OCI-LY3 (cell line): ENCODE measurements around the gene C12orf60.

Experiments used
- H2AFZ ChIP-seq: fragments of 200-600, 300-600 bp; shearing (Covaris generic); 2 replicates; pipeline ENCODE4 v1.6.0; 2014; ENCODE audit warnings: antibody characterized with exemption, low read depth, low read length
- H3K27ac ChIP-seq: fragments of 200-600, 300-600 bp; sonication (generic); 2 replicates; pipeline ENCODE4 v1.5.1; 2014; ENCODE audit warnings: mild to moderate bottlenecking, low read length, moderate library complexity, mixed read lengths
- H3K27me3 ChIP-seq: fragments of 200-600, 300-600 bp; sonication (generic); 2 replicates; pipeline ENCODE4 v1.6.1; 2014; ENCODE audit warnings: low read depth, low read length, mixed read lengths
- H3K36me3 ChIP-seq: fragments of 200-600, 300-600 bp; sonication (generic); replicated peaks from 2 replicates; pipeline ENCODE3; 2014; ENCODE audit warnings: low read depth, low read length, mixed read lengths
- H3K4me1 ChIP-seq: fragments of 300-600, 200-600 bp; sonication (generic); 2 replicates; pipeline ENCODE4 v1.6.1; 2014; ENCODE audit warnings: low read length, mixed read lengths
- H3K4me2 ChIP-seq: fragments of 200-600, 300-600 bp; sonication (generic); 2 replicates; pipeline ENCODE4 v1.6.1; 2014; ENCODE audit warnings: low read length, mixed read lengths
- H3K4me3 ChIP-seq: fragments of 300-600, 200-600 bp; sonication (generic); 2 replicates; pipeline ENCODE4 v1.5.1; 2014; ENCODE audit warnings: antibody characterized with exemption, mild to moderate bottlenecking, low read length, moderate library complexity
- H3K79me2 ChIP-seq: fragments of 300-600, 200-600 bp; shearing (Covaris generic); 2 replicates; pipeline ENCODE4 v1.6.1; 2014; ENCODE audit warnings: mild to moderate bottlenecking, low read length, mixed read lengths
- H3K9ac ChIP-seq: fragments of 300-600, 200-600 bp; shearing (Covaris generic); 2 replicates; pipeline ENCODE4 v1.6.0; 2014; ENCODE audit warnings: mild to moderate bottlenecking, low read length, moderate library complexity
- H3K9me3 ChIP-seq: fragments of 200-600, 300-600 bp; shearing (Covaris generic); 2 replicates; pipeline ENCODE4 v1.6.1; 2014; ENCODE audit warnings: low read length, mixed read lengths; ENCODE audit not compliant: insufficient read depth
- H4K20me1 ChIP-seq: fragments of 200-600, 300-600 bp; sonication (generic); 2 replicates; pipeline ENCODE4 v1.6.1; 2016; ENCODE audit warnings: low read length, mixed read lengths; ENCODE audit not compliant: insufficient read depth
- CTCF ChIP-seq: fragments of 200-600, 300-600 bp; sonication (generic); IDR thresholded peaks from 2 replicates; pipeline ENCODE4 v1.5.1; 2014; ENCODE audit warnings: antibody characterized with exemption, low read length, low read depth
- EZH2phosphoT487 ChIP-seq: fragments of 200-600 bp; shearing (Covaris generic); IDR thresholded peaks from 2 replicates; pipeline ENCODE4 v1.6.1; 2018; ENCODE audit warnings: antibody characterized with exemption, mixed run types, low read depth

C12orf60 gene

GRCh38 chr12:14852880-14853279 is 49.4 kb downstream of the C12orf60 start:
- Histone ChIP-seq H3K27ac (no peak overlapping the region), H3K9me3 (no peaks in the 10 kb centered on the region), H3K79me2 (no peaks in the 10 kb centered on the region), H3K36me3 (no peaks in the 10 kb centered on the region), H3K4me1 (peaks cover 6% of the 10 kb centered on the region; the same call in 1 of the 2 replicates), H3K4me3 (no peak overlapping the region), H3K27me3 (no peaks in the 10 kb centered on the region), H4K20me1 (no peaks in the 10 kb centered on the region), H3K4me2 (no peak overlapping the region), H2AFZ (no peak overlapping the region), H3K9ac (no peak overlapping the region)
- no peak for TF ChIP-seq EZH2phosphoT487
- no peak for TF ChIP-seq CTCF

- Histone ChIP-seq H3K27ac (no peak overlapping the region), H3K9me3 (no peaks in the 10 kb centered on the region), H3K36me3 (no peaks in the 10 kb centered on the region), H3K4me2 (no peak overlapping the region), H4K20me1 (no peaks in the 10 kb centered on the region), H3K79me2 (no peaks in the 10 kb centered on the region), H3K4me1 (peaks cover 16% of the 10 kb centered on the region; the same call in 1 of the 2 replicates), H3K9ac (no peak overlapping the region), H3K4me3 (no peak overlapping the region), H2AFZ (no peak overlapping the region), H3K27me3 (no peaks in the 10 kb centered on the region)
- TF ChIP-seq CTCF: no peak
- TF ChIP-seq EZH2phosphoT487: no peak
These were observed 50.5 kb downstream of the C12orf60 start for GRCh38 chr12:14853961-14854360.

- Histone ChIP-seq H3K4me1 (peaks cover 17% of the 10 kb centered on the region; the same call in 1 of the 2 replicates), H3K9ac (no peak overlapping the region), H3K27me3 (no peaks in the 10 kb centered on the region), H4K20me1 (no peaks in the 10 kb centered on the region), H3K36me3 (no peaks in the 10 kb centered on the region), H3K27ac (no peak overlapping the region), H3K4me2 (no peak overlapping the region), H3K4me3 (no peak overlapping the region), H2AFZ (no peak overlapping the region), H3K9me3 (no peaks in the 10 kb centered on the region), H3K79me2 (no peaks in the 10 kb centered on the region)
- TF ChIP-seq CTCF (no peak), EZH2phosphoT487 (no peak)
These were observed 51.2 kb downstream of the C12orf60 start for GRCh38 chr12:14854586-14855183.

- no peaks in the 10 kb centered on the region for H3K9me3 ChIP-seq
- no peak overlapping the region for H3K4me3 ChIP-seq
- no peak overlapping the region for H2AFZ ChIP-seq
- TF ChIP-seq CTCF: no peak
- no peak for TF ChIP-seq EZH2phosphoT487
- no peak overlapping the region for H3K4me2 ChIP-seq
- H3K27ac ChIP-seq: no peak overlapping the region
- H3K4me1 ChIP-seq: peaks cover 13% of the 10 kb centered on the region; the same call in 1 of the 2 replicates
- no peaks in the 10 kb centered on the region for H3K36me3 ChIP-seq
- H3K79me2 ChIP-seq: no peaks in the 10 kb centered on the region
- no peaks in the 10 kb centered on the region for H4K20me1 ChIP-seq
- H3K27me3 ChIP-seq: no peaks in the 10 kb centered on the region
- no peak overlapping the region for H3K9ac ChIP-seq
These were observed 55.0 kb downstream of the C12orf60 start for GRCh38 chr12:14858513-14858912.
